Breast epithelium (tissue), 4 donors: ENCODE measurements around the gene GYG1. TPM values are rescaled to one million over a fixed set of nuclear protein-coding genes. Genes with fewer than 3 reads are reported as not detected.

Experiments
- DNase-seq, 2 donors: peaks; one replicate each; pipeline ENCODE4 v3.0.0-alpha.2; 2019; ENCODE audit warnings: low spot score in 2 of 2
- H3K27ac ChIP-seq, 2 donors: fragments of 200-600 bp; sonication (generic) in 1 of 2; one replicate each; pipeline ENCODE4 v1.5.1; 2016 to 2019; ENCODE audit warnings: mild to moderate bottlenecking in 1 of 2
- H3K27me3 ChIP-seq, 2 donors: fragments of 200-600 bp; sonication (generic) in 1 of 2; one replicate each; pipeline versions ENCODE4 v1.5.1 to v1.6.0; 2017 to 2019; ENCODE audit warnings: control low read depth in 1 of 2, mild to moderate bottlenecking in 1 of 2
- H3K36me3 ChIP-seq: fragments of 200-600 bp; one replicate; pipeline ENCODE4 v1.5.1; 2019
- H3K4me1 ChIP-seq, 2 donors: fragments of 200-600 bp; sonication (generic); one replicate each; pipeline ENCODE4 v1.5.1; 2016 to 2019; ENCODE audit warnings: control low read depth in 1 of 2
- H3K4me3 ChIP-seq, 3 donors: fragments of 200-600 bp; sonication (generic); 1 replicate in 2 of 3; 2 replicates in 1 of 3; pipeline ENCODE4 v1.5.1; 2016 to 2019; ENCODE audit warnings: mild to moderate bottlenecking in 3 of 3, moderate library complexity in 2 of 3
- H3K9me3 ChIP-seq, 2 donors: fragments of 200-600 bp; sonication (generic) in 1 of 2; one replicate each; pipeline ENCODE4 v1.5.1; 2016 to 2019; ENCODE audit warnings: control low read depth in 1 of 2
- CTCF ChIP-seq, 3 donors: fragments of 450-650 bp; IDR thresholded peaks; one replicate each; pipeline ENCODE4 v1.5.1; 2016 to 2017; ENCODE audit warnings: antibody characterized with exemption in 3 of 3, mild to moderate bottlenecking in 3 of 3, moderate library complexity in 3 of 3
- POLR2A ChIP-seq: fragments of 450-650 bp; IDR thresholded peaks from one replicate; pipeline ENCODE4 v1.6.1; 2016; ENCODE audit warnings: antibody characterized with exemption, mild to moderate bottlenecking, moderate library complexity
- POLR2AphosphoS5 ChIP-seq, 3 donors: sonication (generic); formaldehyde crosslinking; IDR thresholded peaks; one replicate each; pipeline ENCODE4 v1.6.1; 2017; ENCODE audit warnings: antibody characterized with exemption in 3 of 3
- intact Hi-C: fragments of 100-400 bp; cut with DNase I; formaldehyde crosslinking; loops from one replicate; pipeline ENCODE4 v1.15.1; 2023; ENCODE audit warnings: low total_unique reads
- total RNA-seq, 3 donors: library from RNA; depleted of rRNA; stranded (reverse); fragments of >200 nt; gene quantifications; one replicate each; pipeline ENCODE4 v1.1.0, GENCODE V29; 2016

GYG1 gene
- total RNA-seq, 3 donors from 2014 or later = 25.8 to 36.1 (median 35.9) TPM

- H3K4me1 ChIP-seq = peaks cover 0 to 5% of the 10 kb centered on the region in 2 donors
- no peaks in the 10 kb centered on the region for H3K36me3 ChIP-seq
- peak overlapping the region in 1 of 2 donors; percentile 97 for H3K27ac ChIP-seq
- no peaks in the 10 kb centered on the region for H3K9me3 ChIP-seq
- intact Hi-C loops = no loop called here
- TF ChIP-seq POLR2A (no peak), CTCF (IDR thresholded peaks at IDR 0.05) (no peak), POLR2AphosphoS5 (IDR thresholded peaks at IDR 0.05) (no peak)
- H3K4me3 ChIP-seq = no peak overlapping the region
- DNase-seq = no peak
- no peaks in the 10 kb centered on the region for H3K27me3 ChIP-seq
Measured at GRCh38 chr3:148990236-148990635, 1.1 kb upstream of the GYG1 start.

GRCh38 chr3:148992027-148992634 lies 791 bp downstream of the GYG1 start:
- DNase-seq = peak in 1 of 2 donors; percentile 28
- Histone ChIP-seq H3K27me3 (no peaks in the 10 kb centered on the region), H3K4me1 (peaks cover 0 to 5% of the 10 kb centered on the region in 2 donors), H3K4me3 (peak overlapping the region; percentile 89 to 94 (median 92)), H3K36me3 (no peaks in the 10 kb centered on the region), H3K9me3 (no peaks in the 10 kb centered on the region), H3K27ac (peak overlapping the region; percentile 97)
- TF ChIP-seq POLR2A = no peak
- no peak for TF ChIP-seq POLR2AphosphoS5 (IDR thresholded peaks at IDR 0.05)
- TF ChIP-seq CTCF (IDR thresholded peaks at IDR 0.05) = no peak
- intact Hi-C loops = no loop called here

GRCh38 chr3:148992635-148993255 lies 1.4 kb downstream of the GYG1 start:
- peak overlapping the region; percentile 97 for H3K27ac ChIP-seq
- no peak for DNase-seq

GRCh38 chr3:148997623-148998022 lies 6.3 kb downstream of the GYG1 start:
- Histone ChIP-seq H3K4me3 (no peak overlapping the region), H3K27me3 (no peaks in the 10 kb centered on the region), H3K27ac (no peak overlapping the region), H3K36me3 (no peaks in the 10 kb centered on the region), H3K4me1 (peaks cover 0 to 9% of the 10 kb centered on the region in 2 donors), H3K9me3 (no peaks in the 10 kb centered on the region)
- intact Hi-C loops = no loop called here
- no peak for DNase-seq
- TF ChIP-seq POLR2AphosphoS5 (IDR thresholded peaks at IDR 0.05) (no peak), POLR2A (no peak), CTCF (IDR thresholded peaks at IDR 0.05) (no peak)

More at GRCh38 chr3:148992635-148993255, 1.4 kb downstream of the GYG1 start:
- H3K4me3 ChIP-seq = peak overlapping the region; percentile 89 to 94 (median 92)
- no peaks in the 10 kb centered on the region for H3K9me3 ChIP-seq
- intact Hi-C loops = no loop called here
- H3K27me3 ChIP-seq = no peaks in the 10 kb centered on the region
- peaks cover 0 to 5% of the 10 kb centered on the region in 2 donors for H3K4me1 ChIP-seq
- no peaks in the 10 kb centered on the region for H3K36me3 ChIP-seq
- TF ChIP-seq CTCF (IDR thresholded peaks at IDR 0.05) (no peak), POLR2AphosphoS5 (IDR thresholded peaks at IDR 0.05) (no peak), POLR2A (no peak)

GRCh38 chr3:148998297-148998696 lies 7.0 kb downstream of the GYG1 start:
- Histone ChIP-seq H3K27ac (peak overlapping the region; percentile 44 to 66), H3K4me3 (no peak overlapping the region), H3K4me1 (peaks cover 0 to 5% of the 10 kb centered on the region in 2 donors), H3K9me3 (no peaks in the 10 kb centered on the region), H3K27me3 (no peaks in the 10 kb centered on the region), H3K36me3 (no peaks in the 10 kb centered on the region)
- no peak for DNase-seq
- intact Hi-C loops = no loop called here
- TF ChIP-seq POLR2A (no peak), POLR2AphosphoS5 (IDR thresholded peaks at IDR 0.05) (no peak), CTCF (IDR thresholded peaks at IDR 0.05) (no peak)
